B cell (primary cell): Measurements from ENCODE around the gene CTPS2.

ENCODE experiments used
- EZH2 ChIP-seq: IDR thresholded peaks from 2 replicates; pipeline ENCODE4 v1.6.1; 2012; ENCODE audit warnings: borderline replicate concordance, low read depth, mild to moderate bottlenecking, moderate library complexity, low read length; ENCODE audit not compliant: insufficient read depth, poor library complexity, severe bottlenecking
- TF ChIP-seq, protein P1 (sequence below): fragments of 200-600 bp; IDR thresholded peaks from one replicate; pipeline ENCODE4 v1.8.0; 2022; ENCODE audit warnings: antibody characterized with exemption, mild to moderate bottlenecking

DNA sequence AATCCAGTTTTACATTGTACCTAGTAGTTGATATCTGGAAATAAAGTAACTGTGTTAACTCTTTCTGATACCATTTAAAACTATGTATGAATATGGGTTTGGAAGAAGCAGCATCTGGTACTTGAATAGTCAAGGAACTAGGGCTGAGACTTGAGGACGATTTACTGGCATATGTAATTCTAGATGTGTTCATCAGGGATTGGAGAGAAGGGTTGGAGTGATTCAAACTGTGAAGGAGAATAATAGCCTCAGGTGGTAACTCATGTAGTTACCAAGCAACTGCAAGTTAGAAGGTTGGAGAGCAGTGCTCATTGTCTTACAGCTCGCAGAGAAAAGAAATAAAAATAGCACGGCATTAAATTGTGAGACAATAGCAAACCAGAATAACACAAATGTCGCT is 44.3 kb upstream of the CTPS2 start:
- TF ChIP-seq EZH2: no peak
- TF ChIP-seq, protein P1, sequence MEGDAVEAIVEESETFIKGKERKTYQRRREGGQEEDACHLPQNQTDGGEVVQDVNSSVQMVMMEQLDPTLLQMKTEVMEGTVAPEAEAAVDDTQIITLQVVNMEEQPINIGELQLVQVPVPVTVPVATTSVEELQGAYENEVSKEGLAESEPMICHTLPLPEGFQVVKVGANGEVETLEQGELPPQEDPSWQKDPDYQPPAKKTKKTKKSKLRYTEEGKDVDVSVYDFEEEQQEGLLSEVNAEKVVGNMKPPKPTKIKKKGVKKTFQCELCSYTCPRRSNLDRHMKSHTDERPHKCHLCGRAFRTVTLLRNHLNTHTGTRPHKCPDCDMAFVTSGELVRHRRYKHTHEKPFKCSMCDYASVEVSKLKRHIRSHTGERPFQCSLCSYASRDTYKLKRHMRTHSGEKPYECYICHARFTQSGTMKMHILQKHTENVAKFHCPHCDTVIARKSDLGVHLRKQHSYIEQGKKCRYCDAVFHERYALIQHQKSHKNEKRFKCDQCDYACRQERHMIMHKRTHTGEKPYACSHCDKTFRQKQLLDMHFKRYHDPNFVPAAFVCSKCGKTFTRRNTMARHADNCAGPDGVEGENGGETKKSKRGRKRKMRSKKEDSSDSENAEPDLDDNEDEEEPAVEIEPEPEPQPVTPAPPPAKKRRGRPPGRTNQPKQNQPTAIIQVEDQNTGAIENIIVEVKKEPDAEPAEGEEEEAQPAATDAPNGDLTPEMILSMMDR: no peak
